Kidney (tissue), 14 donors: Measurements from ENCODE around the gene AASS. TPM values are rescaled to one million over a fixed set of nuclear protein-coding genes. Genes with fewer than 3 reads are reported as not detected.

Experiments
- DNase-seq, 5 donors: peaks; one replicate each; pipeline ENCODE4 v3.0.0-alpha.2; 2013 to 2020
- FAIRE-seq: peaks from 2 replicates; lab custom pipeline; 2012; peaks lifted over from hg19 to GRCh38; lab: Jason Lieb, UNC
- H3K27ac ChIP-seq, 2 donors: one replicate each; pipeline ENCODE4 v1.7.0; 2013; ENCODE audit warnings: low read depth in 2 of 2, low read length in 2 of 2, inconsistent platforms in 1 of 2
- H3K27me3 ChIP-seq: one replicate; pipeline ENCODE4 v1.7.1; 2013; ENCODE audit warnings: low read length, inconsistent platforms; ENCODE audit not compliant: control insufficient read depth, insufficient read depth
- H3K36me3 ChIP-seq, 3 donors: one replicate each; pipeline versions ENCODE4 v1.7.0 to v1.7.1; 2013; ENCODE audit warnings: low read length in 3 of 3, control low read depth in 1 of 3, inconsistent platforms in 1 of 3; ENCODE audit not compliant: insufficient read depth in 3 of 3, control insufficient read depth in 2 of 3
- H3K4me1 ChIP-seq, 3 donors: one replicate each; pipeline versions ENCODE4 v1.7.0 to v1.7.1; 2013; ENCODE audit warnings: low read length in 3 of 3, inconsistent platforms in 1 of 3, low read depth in 1 of 3; ENCODE audit not compliant: control insufficient read depth in 2 of 3, insufficient read depth in 2 of 3
- H3K4me3 ChIP-seq, 3 donors: one replicate each; pipeline versions ENCODE4 v1.7.0 to v1.8.1; 2013; ENCODE audit warnings: low read length in 3 of 3, control low read depth in 1 of 3, inconsistent platforms in 1 of 3
- H3K9ac ChIP-seq, 3 donors: one replicate each; pipeline versions ENCODE4 v1.7.0 to v1.7.1; 2013; ENCODE audit warnings: low read length in 3 of 3, control low read depth in 1 of 3, inconsistent platforms in 1 of 3
- H3K9me3 ChIP-seq, 3 donors: one replicate each; pipeline versions ENCODE4 v1.7.0 to v1.7.1; 2013; ENCODE audit warnings: low read length in 3 of 3, control low read depth in 1 of 3, inconsistent platforms in 1 of 3; ENCODE audit not compliant: control insufficient read depth in 2 of 3, insufficient read depth in 1 of 3
- CTCF ChIP-seq: IDR thresholded peaks from 3 replicates; pipeline ENCODE4 v1.5.1; 2012; ENCODE audit warnings: mild to moderate bottlenecking, moderate library complexity, borderline replicate concordance; ENCODE audit not compliant: insufficient read depth; ENCODE audit errors: extremely low read depth
- intact Hi-C: fragments of 100-400 bp; cut with DNase I; formaldehyde crosslinking; loops from one replicate; pipeline ENCODE4 v1.11.1; 2022
- polyA plus RNA-seq: library from polyadenylated mRNA; stranded (reverse); fragments of 350-450 nt; fragmentation: Illumina TruSeq; extraction: RNeasy Lipid Tissue Mini Kit (QIAGEN cat#74804); gene quantifications from one replicate; pipeline ENCODE4 v1.2.3, GENCODE V29; 2014; ENCODE audit warnings: low read depth, low replicate concordance; ENCODE audit not compliant: insufficient read depth
- total RNA-seq: library from RNA; stranded (reverse); fragmentation: NEBNext Ultra II Directional; extraction: Animal tissue kit (Norgen Biotek cat#: 25700); gene quantifications from one replicate; pipeline ENCODE4 v1.2.1, GENCODE V29; 2021
- donor health status: control.
- donor health status: control.
- donor health status: control.
- donor health status: control.
- donor health status: control.
- donor health status: DM: yes; HTN: yes; CAD: no.
- donor health status: Normal renal cell carcinoma (clear cell type).

The AASS gene
- total and polyA plus RNA-seq, 2 donors from 2014 or later = 4.9 to 24.2 TPM

- no peaks in the 10 kb centered on the region for H3K27me3 ChIP-seq
- H3K4me1 ChIP-seq = no peaks in the 10 kb centered on the region
- no peak overlapping the region for H3K27ac ChIP-seq
- FAIRE-seq (no peak), DNase-seq (no peak)
- H3K36me3 ChIP-seq = no peaks in the 10 kb centered on the region
- no peak for TF ChIP-seq CTCF
- H3K4me3 ChIP-seq = no peak overlapping the region
- no peaks in the 10 kb centered on the region for H3K9me3 ChIP-seq
- H3K9ac ChIP-seq = no peak overlapping the region
- intact Hi-C loops = no loop called here
Observed at GRCh38 chr7:122033641-122034040, 110.4 kb downstream of the AASS start.

- Histone ChIP-seq H3K9ac (no peak overlapping the region), H3K27me3 (no peaks in the 10 kb centered on the region), H3K4me1 (no peaks in the 10 kb centered on the region), H3K36me3 (no peaks in the 10 kb centered on the region), H3K4me3 (no peak overlapping the region), H3K27ac (no peak overlapping the region), H3K9me3 (no peaks in the 10 kb centered on the region)
- DNase-seq (no peak), FAIRE-seq (no peak)
- intact Hi-C loops = no loop called here
- TF ChIP-seq CTCF = no peak
Observed at GRCh38 chr7:122027058-122027457, 117.0 kb downstream of the AASS start.

Other genes starting within 250 kb of the AASS start
- not detected for gene FEZF1, start 160.5 kb upstream of the AASS start, total RNA-seq
- not detected for gene FEZF1, start 160.5 kb upstream of the AASS start, polyA plus RNA-seq